Body of pancreas (tissue), 4 donors: ENCODE results near the gene EFNA5.

ENCODE experiments used
- POLR2A ChIP-seq, 3 donors: fragments of 450-650 bp; IDR thresholded peaks; one replicate each; pipeline ENCODE4 v1.6.1; 2016; ENCODE audit warnings: antibody characterized with exemption in 3 of 3, mild to moderate bottlenecking in 2 of 3
- TF ChIP-seq, protein P1 (sequence below), 7 experiments: fragments of 450-650 bp in 4 of 7; fragments of 200-600 bp in 3 of 7; sonication (generic) in 3 of 7; IDR thresholded peaks; one replicate each; pipeline ENCODE4 v1.5.1; 2016 to 2019; ENCODE audit warnings: antibody characterized with exemption in 7 of 7

DNA sequence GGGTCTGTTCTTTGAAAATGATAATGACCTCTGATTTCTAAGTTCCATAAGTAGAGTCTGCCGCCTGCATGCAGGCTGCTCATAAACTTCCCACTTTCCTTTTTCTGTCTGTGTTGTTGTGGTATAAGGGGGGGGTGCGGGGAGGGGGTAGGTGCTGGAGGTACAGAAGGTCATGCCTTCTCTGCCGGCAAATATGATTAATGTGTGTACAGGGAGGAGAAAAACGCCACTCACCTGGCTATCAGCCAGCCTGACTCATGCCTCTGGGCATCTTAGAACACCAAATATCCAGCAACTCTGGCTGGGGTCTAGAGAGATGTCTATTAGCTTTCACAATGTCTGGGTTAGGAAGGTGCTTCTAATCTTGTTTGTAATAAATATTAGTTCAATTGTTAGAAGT, 128.3 kb downstream of the EFNA5 start:
- no peak for TF ChIP-seq POLR2A (IDR thresholded peaks at IDR 0.05)
- TF ChIP-seq, protein P1, sequence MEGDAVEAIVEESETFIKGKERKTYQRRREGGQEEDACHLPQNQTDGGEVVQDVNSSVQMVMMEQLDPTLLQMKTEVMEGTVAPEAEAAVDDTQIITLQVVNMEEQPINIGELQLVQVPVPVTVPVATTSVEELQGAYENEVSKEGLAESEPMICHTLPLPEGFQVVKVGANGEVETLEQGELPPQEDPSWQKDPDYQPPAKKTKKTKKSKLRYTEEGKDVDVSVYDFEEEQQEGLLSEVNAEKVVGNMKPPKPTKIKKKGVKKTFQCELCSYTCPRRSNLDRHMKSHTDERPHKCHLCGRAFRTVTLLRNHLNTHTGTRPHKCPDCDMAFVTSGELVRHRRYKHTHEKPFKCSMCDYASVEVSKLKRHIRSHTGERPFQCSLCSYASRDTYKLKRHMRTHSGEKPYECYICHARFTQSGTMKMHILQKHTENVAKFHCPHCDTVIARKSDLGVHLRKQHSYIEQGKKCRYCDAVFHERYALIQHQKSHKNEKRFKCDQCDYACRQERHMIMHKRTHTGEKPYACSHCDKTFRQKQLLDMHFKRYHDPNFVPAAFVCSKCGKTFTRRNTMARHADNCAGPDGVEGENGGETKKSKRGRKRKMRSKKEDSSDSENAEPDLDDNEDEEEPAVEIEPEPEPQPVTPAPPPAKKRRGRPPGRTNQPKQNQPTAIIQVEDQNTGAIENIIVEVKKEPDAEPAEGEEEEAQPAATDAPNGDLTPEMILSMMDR (IDR thresholded peaks at IDR 0.05) = no peak
